Stimulated activated CD8-positive, alpha-beta memory T cell treated with anti-CD3 and anti-CD28 coated beads, Interleukin-7, amount 100 ng/mL, for 48 hours (primary cell): Measurements from ENCODE around the gene NAPEPLD.
A peak's percentile ranks its signal among the peaks of the same experiment; 100 is the strongest.
"Not testable (repeated sequence)": the region's sequence is repeated elsewhere in the genome, so short reads cannot be mapped to it uniquely, and the experiment has no call there.

ENCODE experiments used
- DNase-seq, 2 donors: peaks; one replicate each; pipeline ENCODE4 v3.0.0-alpha.2; 2020; ENCODE audit warnings: low read depth in 1 of 2; ENCODE audit errors: extremely low read depth in 1 of 2

NAPEPLD gene

GRCh38 chr7:103148994-103149807 is at the start of gene NAPEPLD:
TSS of gene NAPEPLD (minus strand) at chr7:103149099. CDS start at chr7:103128776, 20,323 bp downstream.
- DNase-seq: peak; percentile 33 to 56

GRCh38 chr7:103198079-103198478 is 49.2 kb upstream of the NAPEPLD start:
- DNase-seq: not testable (repeated sequence)

GRCh38 chr7:103195364-103195763 is 46.5 kb upstream of the NAPEPLD start:
- DNase-seq: not testable (repeated sequence)

- DNase-seq: not testable (repeated sequence)
These were observed 23.7 kb upstream of the NAPEPLD start for GRCh38 chr7:103172415-103173146.

GRCh38 chr7:103171695-103172414 is 23.0 kb upstream of the NAPEPLD start:
- not testable (repeated sequence) for DNase-seq

GRCh38 chr7:103166921-103167544 is 18.1 kb upstream of the NAPEPLD start:
- DNase-seq: not testable (repeated sequence)

GRCh38 chr7:103163087-103163825 is 14.4 kb upstream of the NAPEPLD start:
- DNase-seq: not testable (repeated sequence)

GRCh38 chr7:103162641-103163040 is 13.7 kb upstream of the NAPEPLD start:
- not testable (repeated sequence) for DNase-seq

- not testable (repeated sequence) for DNase-seq
These were observed 13.2 kb upstream of the NAPEPLD start for GRCh38 chr7:103161998-103162616.

- not testable (repeated sequence) for DNase-seq
These were observed 10.2 kb upstream of the NAPEPLD start for GRCh38 chr7:103159072-103159471.

GRCh38 chr7:103155331-103156024 is 6.6 kb upstream of the NAPEPLD start:
- DNase-seq: not testable (repeated sequence)

GRCh38 chr7:103154042-103154441 is 5.1 kb upstream of the NAPEPLD start:
- no peak for DNase-seq

GRCh38 chr7:103152744-103153617 is 4.1 kb upstream of the NAPEPLD start:
- not testable (repeated sequence) for DNase-seq

- DNase-seq: not testable (repeated sequence)
These were observed 3.2 kb upstream of the NAPEPLD start for GRCh38 chr7:103151993-103152676.

- no peak for DNase-seq
These were observed 1.3 kb upstream of the NAPEPLD start for GRCh38 chr7:103150192-103150591.

GRCh38 chr7:103149808-103150180 is 895 bp upstream of the NAPEPLD start:
- DNase-seq: no peak
